Rectal smooth muscle tissue (tissue), 1 donor: ENCODE data around the gene WNT9B.
A peak's percentile ranks its signal among the peaks of the same experiment; 100 is the strongest.

Experiments
- H3K27ac ChIP-seq: one replicate; pipeline ENCODE4 v1.7.0; 2013; ENCODE audit warnings: low read depth, low read length, inconsistent platforms
- H3K27me3 ChIP-seq: one replicate; pipeline ENCODE4 v1.7.0; 2013; ENCODE audit warnings: low read length; ENCODE audit not compliant: control insufficient read depth, insufficient read depth
- H3K36me3 ChIP-seq: one replicate; pipeline ENCODE4 v1.7.0; 2013; ENCODE audit warnings: low read length; ENCODE audit not compliant: control insufficient read depth, insufficient read depth
- H3K4me1 ChIP-seq: one replicate; pipeline ENCODE4 v1.7.0; 2013; ENCODE audit warnings: low read length; ENCODE audit not compliant: control insufficient read depth, insufficient read depth
- H3K4me3 ChIP-seq: one replicate; pipeline ENCODE4 v1.7.0; 2013; ENCODE audit warnings: low read length
- H3K9ac ChIP-seq: one replicate; pipeline ENCODE4 v1.7.0; 2013; ENCODE audit warnings: low read length

Gene WNT9B

GRCh38 chr17:46847204-46848191 lies 3.9 kb upstream of the WNT9B start:
- Histone ChIP-seq H3K36me3 (no peaks in the 10 kb centered on the region), H3K4me3 (no peak overlapping the region), H3K27ac (no peak overlapping the region), H3K27me3 (peaks cover 13% of the 10 kb centered on the region), H3K9ac (no peak overlapping the region), H3K4me1 (no peaks in the 10 kb centered on the region)

DNA sequence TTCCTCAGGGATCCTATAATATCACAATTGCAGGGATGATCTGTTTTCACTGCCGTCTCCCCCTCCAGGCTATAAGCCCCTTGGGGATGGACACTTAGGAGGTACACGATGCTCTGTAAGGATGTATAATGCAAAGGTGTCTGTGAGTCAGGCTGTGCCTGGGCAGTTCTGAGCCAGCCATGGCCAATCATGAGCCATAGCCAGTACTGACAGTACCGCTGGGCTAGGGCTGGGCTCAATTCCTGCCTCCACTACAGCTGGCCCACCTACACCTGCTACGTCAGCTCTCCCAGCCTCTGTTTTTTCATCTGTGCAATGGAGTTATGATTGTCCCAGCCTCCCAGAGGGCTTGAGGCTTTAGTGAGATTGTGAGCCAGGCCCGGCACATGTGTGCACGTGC lies 2.8 kb upstream of the WNT9B start:
- Histone ChIP-seq H3K27ac (no peak overlapping the region), H3K9ac (no peak overlapping the region), H3K36me3 (no peaks in the 10 kb centered on the region), H3K4me1 (no peaks in the 10 kb centered on the region), H3K4me3 (no peak overlapping the region), H3K27me3 (peaks cover 19% of the 10 kb centered on the region)

DNA sequence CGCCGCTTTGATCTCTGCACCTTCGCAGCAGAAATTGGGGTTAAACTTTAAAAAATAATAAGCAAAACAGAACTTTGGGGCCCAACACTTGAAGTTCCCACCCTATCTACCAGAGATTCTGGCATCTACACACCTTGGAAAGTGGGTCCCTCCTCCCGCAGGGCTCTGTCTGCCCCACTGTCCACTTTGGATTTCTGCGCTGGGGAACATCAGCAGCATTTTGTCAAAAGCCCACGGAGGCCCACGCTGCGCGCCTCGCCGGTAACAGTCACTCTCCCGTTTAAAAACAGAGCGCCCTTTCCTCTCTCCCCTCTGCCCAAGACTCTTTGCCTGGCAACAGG lies 725 bp upstream of the WNT9B start:
- H3K9ac ChIP-seq = no peak overlapping the region
- peaks cover 25% of the 10 kb centered on the region for H3K27me3 ChIP-seq
- H3K4me3 ChIP-seq = peak overlapping the region; percentile 36
- H3K36me3 ChIP-seq = no peaks in the 10 kb centered on the region
- H3K4me1 ChIP-seq = no peaks in the 10 kb centered on the region
- no peak overlapping the region for H3K27ac ChIP-seq

DNA sequence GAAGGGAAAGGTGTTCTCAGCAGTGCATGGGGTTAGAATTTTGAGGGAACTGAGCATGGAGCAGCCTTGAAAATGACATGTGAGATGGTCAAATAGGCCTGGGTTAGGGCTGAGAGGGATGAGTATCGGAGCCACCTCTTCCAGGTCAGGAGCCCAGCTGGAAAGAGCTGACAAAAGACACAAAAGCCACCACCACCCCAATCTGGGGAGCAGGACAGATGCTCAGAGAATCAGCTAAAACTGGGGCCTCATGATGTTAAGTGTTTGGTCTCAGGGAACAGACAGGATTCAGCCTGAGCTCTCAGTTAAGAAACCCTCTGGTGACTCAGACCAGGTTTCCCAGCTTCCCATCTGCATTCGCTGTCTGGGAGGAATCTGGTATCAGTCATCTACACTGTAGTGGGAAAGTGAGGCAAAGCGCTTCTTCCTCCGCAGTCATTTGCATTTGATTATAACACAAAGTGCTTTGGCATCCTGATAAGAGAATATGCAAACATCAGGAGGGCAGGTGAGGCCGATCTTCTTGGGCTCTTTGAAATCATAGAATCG lies 2.6 kb downstream of the WNT9B start:
- Histone ChIP-seq H3K36me3 (no peaks in the 10 kb centered on the region), H3K9ac (no peak overlapping the region), H3K27ac (no peak overlapping the region), H3K4me1 (no peaks in the 10 kb centered on the region), H3K27me3 (peaks cover 18% of the 10 kb centered on the region), H3K4me3 (no peak overlapping the region)

- Histone ChIP-seq H3K4me1 (no peaks in the 10 kb centered on the region), H3K27me3 (peaks cover 14% of the 10 kb centered on the region), H3K4me3 (no peak overlapping the region), H3K9ac (no peak overlapping the region), H3K36me3 (no peaks in the 10 kb centered on the region), H3K27ac (no peak overlapping the region)
These were observed 3.1 kb downstream of the WNT9B start for GRCh38 chr17:46854515-46854914.

DNA sequence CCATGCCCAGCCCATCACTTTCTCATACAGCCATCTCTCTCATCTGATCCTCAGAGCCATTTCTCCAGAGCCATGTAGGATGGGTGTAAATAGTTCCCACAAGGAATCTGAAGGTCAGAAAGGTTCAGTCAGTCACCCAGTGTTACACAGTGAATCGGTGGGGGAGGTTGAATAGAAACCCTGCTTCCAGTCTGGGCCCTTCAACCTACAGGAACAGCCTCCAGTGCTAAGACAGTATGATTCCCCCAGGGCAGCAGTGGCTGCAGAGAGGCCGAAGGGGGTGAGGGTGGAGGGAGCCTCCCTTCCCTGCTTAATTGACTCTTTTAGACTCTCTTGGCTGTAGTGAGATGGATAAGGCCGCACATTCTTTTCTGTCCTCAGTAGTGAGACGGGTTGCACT lies 3.6 kb downstream of the WNT9B start:
- Histone ChIP-seq H3K9ac (no peak overlapping the region), H3K27ac (no peak overlapping the region), H3K4me3 (no peak overlapping the region), H3K27me3 (peaks cover 14% of the 10 kb centered on the region), H3K4me1 (no peaks in the 10 kb centered on the region), H3K36me3 (no peaks in the 10 kb centered on the region)

- H3K36me3 ChIP-seq = no peaks in the 10 kb centered on the region
- H3K9ac ChIP-seq = no peak overlapping the region
- H3K4me1 ChIP-seq = no peaks in the 10 kb centered on the region
- H3K27ac ChIP-seq = no peak overlapping the region
- no peak overlapping the region for H3K4me3 ChIP-seq
- peaks cover 11% of the 10 kb centered on the region for H3K27me3 ChIP-seq
These were observed 6.2 kb downstream of the WNT9B start for GRCh38 chr17:46857600-46857999.

GRCh38 chr17:46859996-46860395 lies 8.6 kb downstream of the WNT9B start:
- Histone ChIP-seq H3K36me3 (no peaks in the 10 kb centered on the region), H3K27ac (no peak overlapping the region), H3K27me3 (peaks cover 3% of the 10 kb centered on the region), H3K4me3 (no peak overlapping the region), H3K4me1 (no peaks in the 10 kb centered on the region), H3K9ac (no peak overlapping the region)

DNA sequence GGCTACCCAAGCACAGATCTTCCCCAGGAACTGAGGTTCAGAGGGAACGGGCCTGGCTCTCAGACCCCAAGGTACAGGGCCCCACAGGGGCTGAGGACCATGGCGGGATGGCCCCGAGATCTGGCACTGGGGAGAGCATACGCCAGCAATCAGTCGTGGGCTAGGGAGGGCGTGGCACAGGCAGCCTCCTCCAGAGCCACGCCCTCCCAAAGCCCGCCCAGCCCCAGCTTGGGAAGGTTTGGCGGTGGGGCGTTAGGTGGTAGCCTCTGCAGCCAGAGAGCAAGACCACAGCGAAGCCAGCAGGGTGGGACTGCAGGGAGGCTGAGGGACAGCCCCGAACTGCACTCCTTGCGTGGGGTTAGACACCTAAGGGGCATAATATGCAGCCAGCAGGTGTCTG lies 11.6 kb downstream of the WNT9B start:
- Histone ChIP-seq H3K4me1 (no peaks in the 10 kb centered on the region), H3K4me3 (no peak overlapping the region), H3K9ac (no peak overlapping the region), H3K36me3 (no peaks in the 10 kb centered on the region), H3K27me3 (peaks cover 5% of the 10 kb centered on the region), H3K27ac (no peak overlapping the region)

DNA sequence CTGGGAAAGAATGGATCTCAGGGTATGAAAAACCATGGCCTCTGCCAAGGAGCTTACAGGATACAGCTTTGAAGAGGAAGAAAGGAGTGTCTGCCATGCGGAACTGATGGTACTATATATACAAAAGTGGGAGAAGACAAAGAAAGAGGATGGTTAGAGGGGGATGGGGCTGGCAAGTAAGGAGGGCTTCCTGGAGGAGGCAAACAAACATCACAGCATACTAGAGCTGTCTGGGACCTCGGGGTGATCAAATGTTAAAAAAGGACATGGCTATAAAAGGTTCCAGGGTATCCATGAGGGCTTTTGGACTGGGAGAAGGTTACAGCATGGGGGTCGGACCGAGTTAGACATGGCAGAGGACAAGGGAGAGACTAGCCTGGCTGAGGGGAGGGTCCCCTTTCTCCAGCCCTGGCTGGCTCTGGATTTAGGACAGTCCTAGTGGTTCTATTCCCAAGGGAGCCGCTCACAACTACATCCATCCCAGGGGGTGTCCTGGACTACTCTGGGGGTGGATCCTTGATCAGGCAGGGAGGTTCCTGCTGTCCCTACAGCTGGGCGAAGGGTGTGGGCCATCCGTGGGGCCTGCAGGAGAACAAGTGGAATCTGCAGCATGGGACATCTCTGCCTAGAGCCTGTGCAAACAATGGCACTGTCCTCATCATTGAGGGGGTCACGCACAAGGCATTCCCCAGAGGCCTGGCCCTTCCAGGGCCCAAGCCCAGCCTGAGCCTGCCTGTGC lies 12.2 kb downstream of the WNT9B start:
- Histone ChIP-seq H3K27ac (no peak overlapping the region), H3K9ac (no peak overlapping the region), H3K4me1 (no peaks in the 10 kb centered on the region), H3K36me3 (no peaks in the 10 kb centered on the region), H3K27me3 (peaks cover 5% of the 10 kb centered on the region), H3K4me3 (no peak overlapping the region)

- no peaks in the 10 kb centered on the region for H3K36me3 ChIP-seq
- H3K4me3 ChIP-seq = no peak overlapping the region
- H3K4me1 ChIP-seq = no peaks in the 10 kb centered on the region
- H3K27ac ChIP-seq = no peak overlapping the region
- no peak overlapping the region for H3K9ac ChIP-seq
- H3K27me3 ChIP-seq = peaks cover 5% of the 10 kb centered on the region
These were observed 13.7 kb downstream of the WNT9B start for GRCh38 chr17:46865100-46865499.

- Histone ChIP-seq H3K27me3 (peaks cover 5% of the 10 kb centered on the region), H3K36me3 (no peaks in the 10 kb centered on the region), H3K27ac (no peak overlapping the region), H3K4me3 (no peak overlapping the region), H3K4me1 (no peaks in the 10 kb centered on the region), H3K9ac (no peak overlapping the region)
These were observed 14.9 kb downstream of the WNT9B start for GRCh38 chr17:46866325-46866724.
